Osteoblast (primary cell): ENCODE measurements around the gene TANK. TPM values are rescaled to one million over a fixed set of nuclear protein-coding genes. Genes with fewer than 3 reads are reported as not detected.

ENCODE experiments used
- DNase-seq: peaks from one replicate; pipeline ENCODE4 v3.0.0; 2011; ENCODE audit warnings: low spot score, mixed read lengths; ENCODE audit not compliant: insufficient read length; ENCODE audit errors: missing footprints
- H2AFZ ChIP-seq: 2 replicates; pipeline ENCODE4 v1.6.0; 2011; ENCODE audit warnings: mild to moderate bottlenecking, low read length
- H3K27ac ChIP-seq: 2 replicates; pipeline ENCODE4 v1.5.1; 2011; ENCODE audit warnings: mild to moderate bottlenecking, low read depth, low read length, moderate library complexity
- H3K27me3 ChIP-seq: 2 replicates; pipeline ENCODE4 v1.6.0; 2012; ENCODE audit warnings: mild to moderate bottlenecking, control low read depth, inconsistent platforms, low read length, moderate library complexity; ENCODE audit not compliant: insufficient read depth
- H3K36me3 ChIP-seq: 2 replicates; pipeline ENCODE4 v1.5.1; 2011; ENCODE audit warnings: mild to moderate bottlenecking, low read length, control low read depth, moderate library complexity; ENCODE audit not compliant: insufficient read depth
- H3K4me1 ChIP-seq: 2 replicates; pipeline ENCODE4 v1.5.1; 2011; ENCODE audit warnings: mild to moderate bottlenecking, low read length, control low read depth, moderate library complexity; ENCODE audit not compliant: insufficient read depth
- H3K4me2 ChIP-seq: 2 replicates; pipeline ENCODE4 v1.6.0; 2011; ENCODE audit warnings: mild to moderate bottlenecking, low read length; ENCODE audit not compliant: insufficient read depth
- H3K4me3 ChIP-seq: fragments of 200-600 bp; sonication (generic); 3 replicates; pipeline ENCODE4 v1.5.1; 2012; ENCODE audit warnings: mild to moderate bottlenecking, low read length, inconsistent platforms; ENCODE audit not compliant: insufficient read depth
- H3K79me2 ChIP-seq: 2 replicates; pipeline ENCODE4 v1.6.0; 2012; ENCODE audit warnings: mild to moderate bottlenecking, low read length, control low read depth, inconsistent platforms; ENCODE audit not compliant: insufficient read depth
- H3K9me3 ChIP-seq: 2 replicates; pipeline ENCODE4 v1.5.1; 2011; ENCODE audit warnings: low read depth, low read length, control low read depth
- H4K20me1 ChIP-seq: 2 replicates; pipeline ENCODE4 v1.6.0; 2012; ENCODE audit warnings: mild to moderate bottlenecking, low read length, control low read depth; ENCODE audit not compliant: insufficient read depth
- CTCF ChIP-seq: IDR thresholded peaks from 2 replicates; pipeline ENCODE4 v1.5.1; 2011; ENCODE audit warnings: mild to moderate bottlenecking, low read depth, low read length, moderate library complexity; ENCODE audit errors: extremely low read depth
- total RNA-seq: library from RNA; depleted of rRNA; stranded (reverse); fragments of >200 nt; gene quantifications from 2 replicates; pipeline ENCODE4 v1.2.3, GENCODE V29; 2012

The TANK gene
- total RNA-seq, 1 donor: 127 TPM

GRCh38 chr2:161141033-161141432 is 19.2 kb upstream of the TANK start:
- no peak for DNase-seq
- Histone ChIP-seq H3K36me3 (no peaks in the 10 kb centered on the region), H3K27me3 (no peaks in the 10 kb centered on the region), H3K79me2 (no peaks in the 10 kb centered on the region), H2AFZ (no peak overlapping the region), H3K4me1 (peaks cover 26% of the 10 kb centered on the region), H3K9me3 (no peaks in the 10 kb centered on the region), H4K20me1 (no peaks in the 10 kb centered on the region), H3K27ac (no peak overlapping the region), H3K4me3 (no peak overlapping the region), H3K4me2 (no peak overlapping the region)
- no peak for TF ChIP-seq CTCF

GRCh38 chr2:161146209-161146775 is 13.9 kb upstream of the TANK start:
- no peak overlapping the region for H3K4me2 ChIP-seq
- H3K79me2 ChIP-seq: no peaks in the 10 kb centered on the region
- H3K4me1 ChIP-seq: no peaks in the 10 kb centered on the region
- no peak overlapping the region for H2AFZ ChIP-seq
- H3K4me3 ChIP-seq: no peak overlapping the region
- H4K20me1 ChIP-seq: no peaks in the 10 kb centered on the region
- no peaks in the 10 kb centered on the region for H3K36me3 ChIP-seq
- TF ChIP-seq CTCF: no peak
- H3K9me3 ChIP-seq: no peaks in the 10 kb centered on the region
- H3K27me3 ChIP-seq: no peaks in the 10 kb centered on the region
- no peak for DNase-seq
- no peak overlapping the region for H3K27ac ChIP-seq

GRCh38 chr2:161146996-161147395 is 13.2 kb upstream of the TANK start:
- no peak overlapping the region for H2AFZ ChIP-seq
- no peak for TF ChIP-seq CTCF
- H3K36me3 ChIP-seq: no peaks in the 10 kb centered on the region
- no peaks in the 10 kb centered on the region for H3K4me1 ChIP-seq
- no peaks in the 10 kb centered on the region for H4K20me1 ChIP-seq
- H3K27ac ChIP-seq: no peak overlapping the region
- no peak for DNase-seq
- no peak overlapping the region for H3K4me2 ChIP-seq
- H3K79me2 ChIP-seq: no peaks in the 10 kb centered on the region
- no peaks in the 10 kb centered on the region for H3K27me3 ChIP-seq
- H3K9me3 ChIP-seq: no peaks in the 10 kb centered on the region
- H3K4me3 ChIP-seq: no peak overlapping the region

GRCh38 chr2:161147856-161148255 is 12.4 kb upstream of the TANK start:
- H3K79me2 ChIP-seq: no peaks in the 10 kb centered on the region
- no peaks in the 10 kb centered on the region for H3K36me3 ChIP-seq
- TF ChIP-seq CTCF: no peak
- no peak overlapping the region for H3K4me2 ChIP-seq
- no peak overlapping the region for H3K27ac ChIP-seq
- H3K4me1 ChIP-seq: no peaks in the 10 kb centered on the region
- H3K9me3 ChIP-seq: no peaks in the 10 kb centered on the region
- H3K27me3 ChIP-seq: no peaks in the 10 kb centered on the region
- no peak for DNase-seq
- no peak overlapping the region for H3K4me3 ChIP-seq
- H4K20me1 ChIP-seq: no peaks in the 10 kb centered on the region
- no peak overlapping the region for H2AFZ ChIP-seq
